IgD-negative memory B cell (primary cell): ENCODE results near the gene URI1. TPM values are rescaled to one million over a fixed set of nuclear protein-coding genes. Genes with fewer than 3 reads are reported as not detected.

Source experiments
- H3K27ac Mint-ChIP-seq, 3 donors: one replicate each; pipeline ENCODE4 v1.8.0; 2020 to 2022; ENCODE audit warnings: mild to moderate bottlenecking in 3 of 3, mixed read lengths in 3 of 3, moderate library complexity in 1 of 3
- H3K27me3 Mint-ChIP-seq: one replicate; pipeline ENCODE4 v1.8.0; 2021; ENCODE audit warnings: mixed read lengths
- H3K36me3 Mint-ChIP-seq: one replicate; pipeline ENCODE4 v1.8.0; 2020; ENCODE audit warnings: mild to moderate bottlenecking, mixed read lengths
- H3K4me1 Mint-ChIP-seq, 3 donors: one replicate each; pipeline ENCODE4 v1.8.0; 2020 to 2022; ENCODE audit warnings: mixed read lengths in 3 of 3, mild to moderate bottlenecking in 1 of 3
- H3K4me3 Mint-ChIP-seq, 4 donors: one replicate each; pipeline ENCODE4 v1.8.0; 2020 to 2022; ENCODE audit warnings: mild to moderate bottlenecking in 4 of 4, mixed read lengths in 4 of 4, moderate library complexity in 3 of 4
- H3K9me3 Mint-ChIP-seq, 3 donors: one replicate each; pipeline ENCODE4 v1.8.0; 2020 to 2021; ENCODE audit warnings: mixed read lengths in 3 of 3, mild to moderate bottlenecking in 1 of 3
- polyA plus RNA-seq: library from polyadenylated mRNA; unstranded; fragments of 300-500 nt; fragmentation: Illumina TruSeq; gene quantifications from one replicate; pipeline ENCODE4 v1.2.3, GENCODE V29; 2021

Gene URI1
- polyA plus RNA-seq, 1 donor from 2014 or later = 9.8 TPM

DNA sequence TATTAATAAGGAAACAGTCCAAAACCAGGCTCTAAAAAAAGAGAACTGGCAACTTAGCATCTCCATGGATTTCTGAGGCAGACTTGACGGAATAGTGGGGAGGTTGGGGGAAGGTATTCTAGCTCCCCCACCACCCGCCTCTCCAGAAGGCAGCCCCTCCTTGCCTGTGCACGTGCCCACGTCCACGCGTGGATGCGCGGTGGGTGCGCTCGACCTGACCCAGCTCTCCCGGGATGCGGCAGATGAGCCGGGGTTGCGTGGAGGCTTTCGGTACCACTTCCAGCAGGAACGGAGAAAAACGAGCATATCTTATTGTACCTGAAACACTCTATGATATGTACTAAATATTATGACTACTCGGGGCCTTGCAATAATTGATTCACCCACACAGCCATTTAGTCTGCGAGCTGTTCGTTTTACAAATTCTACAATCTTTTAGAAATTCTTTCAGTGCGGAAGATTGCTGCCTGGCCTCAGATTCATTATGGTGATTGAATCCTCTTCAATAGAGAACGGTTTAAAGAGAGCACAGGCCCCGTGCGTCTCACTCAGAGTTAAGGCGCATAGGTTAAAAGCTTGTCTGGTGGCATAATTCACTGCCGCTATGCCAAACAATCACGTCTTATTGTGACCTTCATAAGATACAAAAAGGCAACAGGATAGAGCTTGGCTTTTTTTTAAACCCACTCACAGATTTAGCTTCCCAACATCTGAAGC, 117.9 kb downstream of the URI1 start:
- Mint-ChIP-seq H3K4me3 (no peak overlapping the region), H3K4me1 (no peaks in the 10 kb centered on the region), H3K27ac (no peak overlapping the region), H3K36me3 (no peaks in the 10 kb centered on the region), H3K27me3 (peaks cover 3% of the 10 kb centered on the region), H3K9me3 (peaks cover 3 to 4% (median 3%) of the 10 kb centered on the region in 3 donors)

DNA sequence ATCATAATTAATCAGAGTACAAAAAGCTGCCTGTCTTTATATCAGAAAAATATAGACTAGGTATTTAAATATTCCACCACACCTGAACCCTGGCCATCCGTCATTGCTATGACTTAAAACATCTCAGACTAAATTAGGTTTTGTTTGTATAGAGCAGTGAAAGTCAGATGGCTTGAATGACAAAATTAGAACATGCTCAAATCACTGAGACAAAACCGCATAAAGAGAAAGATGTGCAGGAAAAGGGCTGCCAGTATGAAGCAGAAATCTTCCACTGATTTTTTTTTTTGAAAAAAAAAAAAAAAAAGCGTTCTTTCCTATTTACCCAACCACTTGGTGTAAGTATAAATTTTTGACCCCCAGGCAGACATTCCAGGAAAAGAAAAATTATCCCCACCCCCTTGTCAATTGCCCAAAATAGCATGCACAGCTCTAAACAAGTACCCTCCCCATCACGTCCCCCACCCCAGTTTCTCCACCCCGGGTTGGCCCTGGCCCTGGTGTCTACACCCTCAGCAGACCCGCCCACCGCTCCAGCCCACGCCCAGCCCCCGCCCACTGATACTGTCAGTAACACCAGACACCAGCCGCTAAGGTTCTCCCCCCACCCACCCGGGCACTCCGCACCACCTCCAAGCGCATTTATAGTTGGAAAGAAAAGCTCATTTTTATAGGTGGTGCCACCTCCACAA, 118.6 kb downstream of the URI1 start:
- H3K4me1 Mint-ChIP-seq = no peaks in the 10 kb centered on the region
- peaks cover 3% of the 10 kb centered on the region for H3K27me3 Mint-ChIP-seq
- H3K36me3 Mint-ChIP-seq = no peaks in the 10 kb centered on the region
- H3K4me3 Mint-ChIP-seq = no peak overlapping the region
- no peak overlapping the region for H3K27ac Mint-ChIP-seq
- H3K9me3 Mint-ChIP-seq = peaks cover 3 to 5% (median 4%) of the 10 kb centered on the region in 3 donors

DNA sequence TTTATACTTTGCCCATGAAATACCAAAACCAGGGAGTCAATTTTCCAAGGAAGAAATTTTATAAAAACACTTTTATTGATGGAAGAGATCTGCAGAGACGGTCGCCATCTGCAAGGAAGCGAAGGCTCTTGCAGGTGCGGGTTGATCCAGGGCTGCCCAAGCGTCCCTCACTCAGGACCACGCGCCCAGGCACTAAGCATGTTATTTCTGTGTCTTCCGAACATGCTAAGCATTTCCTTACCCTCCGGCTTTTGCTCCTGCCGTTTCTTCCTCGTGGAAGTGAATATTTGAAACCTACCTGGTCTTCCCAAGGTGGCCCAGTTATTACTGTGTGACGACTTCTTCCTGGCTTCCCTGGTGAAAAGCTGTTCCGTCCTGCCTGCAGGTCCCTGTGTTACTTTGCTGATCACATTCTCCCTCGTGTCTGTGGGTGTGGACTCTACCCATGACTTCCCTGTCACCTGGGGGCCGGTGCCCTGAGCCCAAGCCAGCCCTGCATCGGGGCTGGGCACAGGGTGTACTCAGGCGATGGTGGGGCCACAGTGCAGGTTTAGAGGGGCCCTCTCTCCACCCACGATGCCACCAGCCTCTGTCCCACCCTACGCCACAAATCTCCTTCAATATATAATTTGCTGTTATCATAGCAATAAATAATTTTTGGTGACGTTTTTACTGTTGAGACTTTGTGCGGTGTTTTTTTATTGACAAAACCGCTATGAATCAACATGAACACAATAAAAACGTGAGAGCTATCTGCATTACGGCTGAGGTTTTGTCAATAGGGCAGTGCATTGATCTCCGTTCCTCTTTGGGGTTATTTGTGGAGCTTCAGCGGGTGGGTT, 119.4 kb downstream of the URI1 start:
- no peak overlapping the region for H3K4me3 Mint-ChIP-seq
- H3K27ac Mint-ChIP-seq = no peak overlapping the region
- no peaks in the 10 kb centered on the region for H3K36me3 Mint-ChIP-seq
- peaks cover 3% of the 10 kb centered on the region for H3K27me3 Mint-ChIP-seq
- peaks cover 3 to 5% (median 4%) of the 10 kb centered on the region in 3 donors for H3K9me3 Mint-ChIP-seq
- H3K4me1 Mint-ChIP-seq = no peaks in the 10 kb centered on the region

DNA sequence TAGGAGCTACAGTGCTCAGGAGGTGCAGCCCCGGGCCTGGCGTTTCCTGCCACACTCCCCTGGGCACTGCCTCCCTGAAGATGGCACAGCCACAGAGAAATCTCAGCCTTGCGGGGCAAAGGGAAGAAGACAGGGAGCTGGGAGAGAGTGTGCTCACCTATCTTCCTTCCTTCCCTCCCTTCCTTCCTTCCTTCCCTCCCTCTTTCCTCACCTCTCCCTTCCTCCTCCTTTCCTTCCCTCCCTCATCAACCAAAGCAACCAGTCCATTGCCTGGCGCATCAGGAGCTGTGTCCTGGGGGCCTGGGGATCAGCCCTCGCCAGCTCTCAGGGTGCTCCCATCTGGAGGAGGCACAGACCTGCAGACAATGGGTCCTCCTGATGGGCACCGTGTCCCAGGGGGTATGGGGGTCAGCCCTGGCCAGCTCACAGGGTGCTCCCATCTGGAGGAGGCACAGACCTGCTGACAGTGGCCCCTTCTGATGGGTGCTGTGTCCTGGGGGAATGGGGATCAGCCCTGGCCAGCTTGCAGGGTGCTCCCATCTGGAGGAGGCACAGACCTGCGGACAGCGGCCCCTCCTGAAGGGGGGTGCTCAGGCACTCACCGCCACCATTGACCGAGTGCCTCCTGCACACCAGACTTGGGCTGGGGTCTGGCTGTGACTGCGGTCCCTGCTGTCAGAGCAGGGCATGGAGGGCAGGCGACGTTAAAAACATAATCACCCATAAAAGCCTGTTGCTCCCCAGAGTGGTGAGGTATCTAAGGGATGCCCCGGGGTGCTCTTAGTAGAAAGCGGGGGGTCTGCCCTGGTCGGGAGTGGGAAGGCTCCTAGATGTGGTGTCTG, 120.2 kb downstream of the URI1 start:
- H3K36me3 Mint-ChIP-seq = no peaks in the 10 kb centered on the region
- no peak overlapping the region for H3K4me3 Mint-ChIP-seq
- no peaks in the 10 kb centered on the region for H3K4me1 Mint-ChIP-seq
- peaks cover 3% of the 10 kb centered on the region for H3K27me3 Mint-ChIP-seq
- peaks cover 3 to 5% (median 4%) of the 10 kb centered on the region in 3 donors for H3K9me3 Mint-ChIP-seq
- H3K27ac Mint-ChIP-seq = peak overlapping the region in 1 of 3 donors; percentile 63

DNA sequence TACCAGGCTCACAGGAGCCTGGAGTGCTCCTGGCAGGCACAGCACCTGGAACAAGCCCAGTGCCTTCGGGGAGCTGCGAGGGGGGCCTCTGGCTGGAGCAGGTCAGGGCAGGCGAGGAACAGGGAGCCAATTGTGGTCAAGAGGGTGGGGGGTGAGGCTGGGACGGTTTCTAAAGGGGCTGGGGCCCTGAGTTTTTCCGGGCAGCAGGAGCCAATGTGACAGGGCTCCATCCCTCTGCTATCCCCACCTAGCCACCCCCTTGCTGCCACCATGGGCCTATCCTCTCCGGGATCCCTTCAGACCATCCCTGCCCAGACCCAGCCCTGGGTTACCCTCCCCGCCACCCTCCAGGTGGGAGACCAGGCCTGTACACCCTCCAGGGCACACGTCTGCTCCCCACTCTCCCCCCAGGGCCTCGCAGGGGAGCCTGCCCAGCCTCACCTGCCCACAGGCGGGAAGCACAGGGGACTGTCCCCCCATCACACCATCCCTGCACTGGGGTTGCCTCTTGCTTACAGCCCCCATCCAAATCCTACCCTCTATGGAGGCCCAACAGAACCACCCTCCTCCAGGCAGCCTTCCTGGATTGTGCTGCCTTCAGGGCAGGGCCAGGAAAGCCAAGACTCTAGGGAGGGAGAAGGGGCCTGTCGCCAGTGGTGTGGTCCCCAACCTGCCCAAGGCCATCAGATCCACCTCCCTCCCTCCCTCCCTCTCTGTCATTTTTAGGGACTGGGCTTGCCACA, 121.0 kb downstream of the URI1 start:
- H3K27ac Mint-ChIP-seq = no peak overlapping the region
- peaks cover 2% of the 10 kb centered on the region for H3K27me3 Mint-ChIP-seq
- peaks cover 0 to 2% (median 0%) of the 10 kb centered on the region in 3 donors for H3K9me3 Mint-ChIP-seq
- H3K36me3 Mint-ChIP-seq = no peaks in the 10 kb centered on the region
- no peak overlapping the region for H3K4me3 Mint-ChIP-seq
- H3K4me1 Mint-ChIP-seq = no peaks in the 10 kb centered on the region

DNA sequence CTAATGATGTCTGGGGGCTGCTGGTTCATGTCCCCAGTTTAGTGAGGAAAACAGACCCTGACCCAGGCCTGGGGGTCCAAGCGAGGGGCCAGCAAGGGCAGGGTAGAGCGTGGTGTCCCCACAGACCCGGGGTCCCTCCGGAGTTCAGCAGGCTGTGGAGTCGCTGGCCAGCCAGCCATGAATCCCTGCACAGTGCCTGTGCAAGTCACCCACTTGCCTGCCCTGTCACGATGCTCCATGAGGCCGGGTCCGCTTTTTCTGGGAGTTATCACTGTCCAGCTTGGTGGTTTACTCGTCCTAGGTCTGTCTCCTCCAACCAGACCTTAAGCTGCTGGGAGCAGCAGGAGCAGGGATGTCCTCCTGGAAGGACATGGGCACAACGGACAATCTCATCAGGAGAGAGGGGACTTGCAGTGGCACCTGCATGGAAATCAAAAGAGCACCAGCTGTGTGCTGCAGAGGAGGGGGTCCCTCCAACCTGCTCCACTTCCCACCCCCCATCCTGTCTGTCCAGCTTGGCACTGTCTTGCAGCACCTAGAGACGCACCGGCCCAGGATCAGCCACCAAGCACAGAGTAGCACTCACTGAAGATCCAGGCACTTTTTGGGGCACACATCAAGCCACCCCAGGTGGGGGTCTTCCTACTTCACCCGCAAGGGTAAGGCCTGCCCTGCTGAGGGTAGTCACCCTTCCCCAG, 121.8 kb downstream of the URI1 start:
- no peak overlapping the region for H3K4me3 Mint-ChIP-seq
- no peaks in the 10 kb centered on the region for H3K4me1 Mint-ChIP-seq
- no peak overlapping the region for H3K27ac Mint-ChIP-seq
- H3K36me3 Mint-ChIP-seq = no peaks in the 10 kb centered on the region
- peaks cover 2% of the 10 kb centered on the region for H3K27me3 Mint-ChIP-seq
- peaks cover 0 to 2% (median 0%) of the 10 kb centered on the region in 3 donors for H3K9me3 Mint-ChIP-seq

DNA sequence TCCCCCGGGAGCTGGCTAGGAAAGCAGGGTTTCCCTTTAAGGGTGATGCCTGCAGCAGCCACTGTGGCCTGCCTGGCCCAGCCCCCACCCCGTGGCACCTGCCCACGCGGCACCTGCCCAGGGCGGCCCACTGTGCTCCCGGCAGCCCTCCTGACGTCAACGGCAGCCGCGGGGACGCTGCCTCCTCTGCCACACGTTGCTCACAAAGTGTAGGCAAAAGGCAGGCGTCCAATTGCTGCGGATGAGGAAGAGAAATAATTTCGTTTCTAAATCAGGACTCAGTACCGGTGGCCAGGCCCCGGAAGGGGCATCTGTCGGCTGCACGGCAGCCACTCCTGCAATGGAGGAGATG, 122.3 kb downstream of the URI1 start:
- Mint-ChIP-seq H3K9me3 (peaks cover 0 to 2% (median 0%) of the 10 kb centered on the region in 3 donors), H3K27me3 (peaks cover 2% of the 10 kb centered on the region), H3K4me3 (no peak overlapping the region), H3K4me1 (no peaks in the 10 kb centered on the region), H3K36me3 (no peaks in the 10 kb centered on the region), H3K27ac (no peak overlapping the region)

DNA sequence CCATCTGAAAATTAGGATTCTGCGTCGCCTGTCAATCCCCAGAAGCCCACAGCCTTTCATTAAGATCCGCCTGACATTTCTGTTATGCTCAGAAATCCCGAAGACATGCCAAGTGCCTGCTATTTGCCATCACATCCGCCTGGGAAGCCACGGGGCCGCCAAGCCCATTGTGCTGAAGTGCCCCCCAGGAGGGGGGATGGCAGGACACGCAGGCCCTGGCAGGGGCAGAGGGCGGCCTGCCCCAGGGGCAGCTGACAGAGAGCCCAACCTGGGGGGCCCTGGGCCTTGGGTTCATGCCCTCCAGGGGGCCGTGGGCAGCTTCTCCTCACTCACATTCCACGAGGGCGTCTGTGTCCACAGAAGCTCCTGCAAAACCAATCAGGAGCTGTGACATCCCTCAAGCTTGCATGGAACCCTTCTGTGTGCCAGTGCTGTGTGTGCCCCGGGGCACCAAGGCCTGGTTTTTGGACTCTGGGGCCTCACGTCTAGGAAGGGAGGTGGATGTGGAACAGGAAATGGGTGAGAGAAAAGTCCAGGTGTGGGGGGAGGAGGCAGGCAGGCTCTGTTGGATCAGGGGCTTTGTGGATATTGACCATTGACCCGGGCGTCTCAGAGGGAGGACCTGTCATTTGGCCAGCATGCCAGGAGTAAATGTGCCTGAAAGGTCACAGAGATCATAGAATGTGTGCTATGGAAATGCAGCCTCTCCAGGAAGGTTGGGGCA, 122.9 kb downstream of the URI1 start:
- H3K4me1 Mint-ChIP-seq = no peaks in the 10 kb centered on the region
- H3K27ac Mint-ChIP-seq = no peak overlapping the region
- peaks cover 2% of the 10 kb centered on the region for H3K27me3 Mint-ChIP-seq
- H3K4me3 Mint-ChIP-seq = no peak overlapping the region
- peaks cover 0 to 2% (median 0%) of the 10 kb centered on the region in 3 donors for H3K9me3 Mint-ChIP-seq
- no peaks in the 10 kb centered on the region for H3K36me3 Mint-ChIP-seq

DNA sequence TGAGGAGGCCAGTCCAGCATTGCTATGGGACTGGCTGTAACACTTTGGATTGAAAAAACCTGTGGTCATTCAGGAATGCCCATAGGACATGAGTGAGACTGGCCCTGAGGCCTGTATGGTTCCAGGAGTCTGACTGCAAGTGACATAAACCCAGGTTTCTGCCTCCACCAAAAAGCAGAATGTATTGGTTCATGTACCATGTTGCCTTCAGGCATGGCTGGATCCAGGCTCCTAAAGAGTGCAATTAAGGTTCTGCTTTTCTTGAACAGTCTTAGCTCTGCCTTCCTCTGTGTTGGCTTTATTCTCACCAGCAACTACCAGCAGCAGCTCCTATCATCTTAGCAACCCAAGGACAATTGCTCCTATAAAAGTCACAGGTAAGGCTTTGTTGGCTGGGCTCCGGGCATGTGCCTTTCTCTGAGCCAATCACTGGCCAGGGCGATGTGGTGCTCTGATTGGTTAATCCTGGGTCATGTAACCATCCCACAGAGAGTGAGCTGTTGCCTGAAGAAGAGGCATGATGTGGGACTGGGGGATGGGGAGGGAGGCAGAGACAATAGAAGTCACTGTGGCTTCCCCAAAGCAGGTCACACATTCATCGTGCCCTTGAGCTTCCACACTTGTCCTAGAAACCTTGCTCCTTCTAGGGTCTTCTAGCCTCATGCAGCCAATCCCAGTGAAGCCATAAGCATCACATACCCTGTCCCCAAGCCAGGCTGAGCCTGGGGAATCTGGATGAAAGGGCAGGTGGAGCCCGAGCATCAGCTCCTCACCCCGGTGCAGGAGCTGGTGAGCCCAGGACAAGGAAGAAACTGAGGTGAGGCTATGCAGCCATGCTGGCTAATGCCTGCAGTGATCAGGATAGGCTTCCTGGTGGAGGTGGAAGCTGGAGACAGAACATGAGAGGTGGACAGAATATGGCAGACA, 123.9 kb downstream of the URI1 start:
- no peak overlapping the region for H3K27ac Mint-ChIP-seq
- peaks cover 0 to 2% (median 0%) of the 10 kb centered on the region in 3 donors for H3K9me3 Mint-ChIP-seq
- H3K4me3 Mint-ChIP-seq = no peak overlapping the region

More for the DNA sequence above, 123.9 kb downstream of the URI1 start:
- H3K36me3 Mint-ChIP-seq = no peaks in the 10 kb centered on the region
- no peaks in the 10 kb centered on the region for H3K4me1 Mint-ChIP-seq
- peaks cover 2% of the 10 kb centered on the region for H3K27me3 Mint-ChIP-seq
